Measurements from ENCODE around the gene DLK1. TPM values are rescaled to one million over a fixed set of nuclear protein-coding genes. Genes with fewer than 3 reads are reported as not detected.

DLK1 gene
- total and polyA plus RNA-seq, 2 of the 13 experiments (the other 11 are each of a cell fraction or from before 2014, with no cell fraction given) = 95.5 to 312 TPM

DNA sequence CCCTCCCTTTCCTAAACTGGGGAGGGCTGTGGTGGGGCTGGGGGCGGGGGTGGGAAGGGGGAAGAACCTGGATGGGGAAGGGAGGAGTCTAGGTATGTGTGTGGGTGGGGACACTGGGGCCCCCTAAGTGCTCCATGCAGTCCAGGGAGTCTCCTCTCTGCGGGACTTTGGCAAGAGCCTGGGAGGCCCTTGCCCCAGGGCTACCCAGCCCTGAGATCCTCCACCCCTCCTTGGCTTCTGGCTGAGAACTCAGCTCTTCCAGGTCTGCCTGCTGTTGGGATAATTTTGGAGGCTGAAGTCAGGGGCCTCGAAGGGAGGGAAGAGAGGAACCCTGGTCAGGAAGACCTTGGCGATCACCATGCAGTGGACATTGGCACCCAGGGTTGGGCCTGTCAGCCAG is 2.2 kb upstream of the DLK1 start:
- peaks cover 22% of the 10 kb centered on the region for H3K79me2 ChIP-seq (ENCODE audit: insufficient read depth, low read length)
- no peak overlapping the region for H3K4me3 ChIP-seq (replicated peaks in 1 of 3; ENCODE audit: insufficient read depth in 1 of 3, low read depth in 2 of 3, low read length in 3 of 3)
- no peak overlapping the region for H2AFZ ChIP-seq (ENCODE audit: low read length)
- intact Hi-C loops (cut with micrococcal nuclease; ENCODE audit: unreplicated experiment) = no loop called here
- ChIA-PET POLR2A (no interaction called here), CTCF (ENCODE audit: low intra/inter-chr PET ratio, low total read pairs) (no interaction called here)
- TF ChIP-seq, protein P1, sequence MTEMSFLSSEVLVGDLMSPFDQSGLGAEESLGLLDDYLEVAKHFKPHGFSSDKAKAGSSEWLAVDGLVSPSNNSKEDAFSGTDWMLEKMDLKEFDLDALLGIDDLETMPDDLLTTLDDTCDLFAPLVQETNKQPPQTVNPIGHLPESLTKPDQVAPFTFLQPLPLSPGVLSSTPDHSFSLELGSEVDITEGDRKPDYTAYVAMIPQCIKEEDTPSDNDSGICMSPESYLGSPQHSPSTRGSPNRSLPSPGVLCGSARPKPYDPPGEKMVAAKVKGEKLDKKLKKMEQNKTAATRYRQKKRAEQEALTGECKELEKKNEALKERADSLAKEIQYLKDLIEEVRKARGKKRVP (CRISPR knock-in tag; IDR thresholded peaks at IDR 0.05) = no peak
- TF ChIP-seq ZNF567 (CRISPR knock-in tag; IDR thresholded peaks at IDR 0.05; ENCODE audit: borderline replicate concordance) = no peak
- no peak for TF ChIP-seq SNRNP70 (IDR thresholded peaks at IDR 0.05; ENCODE audit: low read depth, low read length)
- no peak for TF ChIP-seq DPF2 (CRISPR knock-in tag; IDR thresholded peaks at IDR 0.05; ENCODE audit: borderline replicate concordance, low read depth)
- H3K9ac ChIP-seq (ENCODE audit: insufficient read depth, low read depth, low read length) = no peak overlapping the region
- no peak for ATAC-seq
- no peak for DNase-seq (ENCODE audit: low spot score)
- peaks cover 81% of the 10 kb centered on the region for H3K4me1 ChIP-seq (ENCODE audit: insufficient read depth, low read length)
- no peak overlapping the region for H3K4me2 ChIP-seq (ENCODE audit: low read depth, low read length)
- 48% methylated on average over 4 of the region's 4 CpGs for WGBS (ENCODE audit: low lambda C conversion rate)
- H4K20me1 ChIP-seq (ENCODE audit: insufficient read depth, low read length) = no peaks in the 10 kb centered on the region
- H3K27me3 ChIP-seq (ENCODE audit: control insufficient read depth in 1 of 2, insufficient read depth in 2 of 2, low read length in 2 of 2) = peaks cover 5 to 30% of the 10 kb centered on the region in 2 experiments
- no TSS peak for BruUV-seq (replicated peaks)
- no peak for FAIRE-seq
- H3K27ac ChIP-seq (ENCODE audit: extremely low read length, insufficient read depth, low read length) = no peak overlapping the region
- H3K36me3 ChIP-seq (replicated peaks in 1 of 2; ENCODE audit: control insufficient read depth in 1 of 2, insufficient read depth in 2 of 2, low read length in 2 of 2) = peaks cover 0 to 9% of the 10 kb centered on the region in 2 experiments; a peak in 3 of 5 replicates
- in situ Hi-C loops (cut with HindIII; ENCODE audit: extremely low pct_ligation_motif_present, low pct_unique_long_range_greater_than_20kb) = no loop called here
- no peaks in the 10 kb centered on the region for H3K9me3 ChIP-seq (ENCODE audit: low read length)

DNA sequence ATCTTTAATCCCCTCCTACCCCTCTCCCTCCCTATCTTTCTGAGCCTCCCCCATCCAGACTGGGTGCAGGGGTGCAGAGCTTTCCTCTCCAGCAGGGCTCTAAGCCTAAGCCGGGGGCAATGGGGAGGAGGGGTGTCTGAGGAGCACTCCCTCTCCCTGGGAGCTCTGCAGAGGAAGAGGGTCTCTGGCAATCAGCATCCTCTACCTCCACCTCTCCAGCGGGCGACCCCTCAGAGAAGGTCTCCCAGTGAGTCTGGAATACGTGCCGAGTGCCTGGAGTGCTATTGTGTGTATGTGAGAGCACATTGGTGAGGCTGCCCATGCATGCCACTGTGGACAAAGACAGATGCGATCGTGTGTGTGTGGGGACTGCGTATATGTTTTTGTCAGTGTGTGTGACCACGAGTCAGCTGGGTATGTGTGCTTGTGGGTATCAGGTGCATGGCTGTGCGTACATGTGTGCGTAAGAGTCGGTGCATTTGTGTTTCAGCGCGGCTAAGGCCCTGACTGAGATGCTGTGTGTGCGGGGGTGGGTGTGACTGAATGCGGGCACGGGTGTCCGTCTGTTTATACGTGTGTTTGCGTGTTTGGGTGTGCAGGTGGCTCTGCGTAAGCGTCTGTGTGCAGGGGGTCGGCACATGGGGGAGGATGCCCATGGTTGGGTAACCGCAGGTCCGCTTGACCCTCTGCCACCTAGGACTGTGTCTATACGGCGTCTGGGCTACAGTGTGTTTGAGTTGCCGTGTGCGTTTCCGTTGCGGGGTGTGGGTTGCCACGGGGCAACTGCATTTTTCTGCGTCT is 905 bp upstream of the DLK1 start:
- H3K36me3 ChIP-seq (replicated peaks in 1 of 2; ENCODE audit: control insufficient read depth in 1 of 2, insufficient read depth in 2 of 2, low read length in 2 of 2) = peaks cover 0 to 11% of the 10 kb centered on the region in 2 experiments; a peak in 3 of 5 replicates
- 95% methylated on average over 32 of the region's 33 CpGs for WGBS (ENCODE audit: low lambda C conversion rate)
- no peak overlapping the region for H2AFZ ChIP-seq (ENCODE audit: low read length)
- no peak overlapping the region; the same call in 1 of the 2 replicates for H3K9ac ChIP-seq (ENCODE audit: insufficient read depth, low read depth, low read length)
- peaks cover 22% of the 10 kb centered on the region for H3K79me2 ChIP-seq (ENCODE audit: insufficient read depth, low read length)
- FAIRE-seq (no peak), ATAC-seq (no peak), DNase-seq (ENCODE audit: low spot score) (no peak)
- no TSS peak for BruUV-seq (replicated peaks)
- ChIA-PET POLR2A (no interaction called here), CTCF (ENCODE audit: low intra/inter-chr PET ratio, low total read pairs) (no interaction called here)
- H4K20me1 ChIP-seq (ENCODE audit: insufficient read depth, low read length) = no peaks in the 10 kb centered on the region
- intact Hi-C loops (cut with micrococcal nuclease; ENCODE audit: unreplicated experiment) = no loop called here
- no peaks in the 10 kb centered on the region for H3K9me3 ChIP-seq (ENCODE audit: low read length)
- H3K4me2 ChIP-seq (ENCODE audit: low read depth, low read length) = no peak overlapping the region
- peaks cover 72% of the 10 kb centered on the region for H3K4me1 ChIP-seq (ENCODE audit: insufficient read depth, low read length)
- peaks cover 5 to 21% of the 10 kb centered on the region in 2 experiments for H3K27me3 ChIP-seq (ENCODE audit: control insufficient read depth in 1 of 2, insufficient read depth in 2 of 2, low read length in 2 of 2)
- peak overlapping the region in 1 of 3 experiments; percentile 77; a peak in 1 of 6 replicates for H3K4me3 ChIP-seq (replicated peaks in 1 of 3; ENCODE audit: insufficient read depth in 1 of 3, low read depth in 2 of 3, low read length in 3 of 3)
- in situ Hi-C loops (cut with HindIII; ENCODE audit: extremely low pct_ligation_motif_present, low pct_unique_long_range_greater_than_20kb) = no loop called here
- H3K27ac ChIP-seq (ENCODE audit: extremely low read length, insufficient read depth, low read length) = no peak overlapping the region
- TF ChIP-seq ZNF263 (CRISPR knock-in tag; IDR thresholded peaks at IDR 0.05) (peak; percentile 91), TRIM24 (CRISPR knock-in tag; IDR thresholded peaks at IDR 0.05) (0 out of 2 replicates have a peak, but pooled peaks have one; percentile 41), ZBTB38 (CRISPR knock-in tag; IDR thresholded peaks at IDR 0.05) (peak; percentile 77), ZNF674 (CRISPR knock-in tag; IDR thresholded peaks at IDR 0.05; ENCODE audit: low read depth) (no peak), REL (CRISPR knock-in tag; conservative IDR thresholded peaks at IDR 0.05) (0 out of 2 replicates have a peak, but pooled peaks have one; percentile 4), IKZF4 (CRISPR knock-in tag; IDR thresholded peaks at IDR 0.05; ENCODE audit: borderline replicate concordance, low read depth, not compliant biosample characterization) (peak; percentile 3), SAFB2 (CRISPR knock-in tag; IDR thresholded peaks at IDR 0.05; ENCODE audit: borderline replicate concordance, low read depth) (no peak), MYC (CRISPR knock-in tag; IDR thresholded peaks at IDR 0.05; ENCODE audit: borderline replicate concordance) (0 out of 2 replicates have a peak, but pooled peaks have one; percentile 19)
- TF ChIP-seq, protein P2, sequence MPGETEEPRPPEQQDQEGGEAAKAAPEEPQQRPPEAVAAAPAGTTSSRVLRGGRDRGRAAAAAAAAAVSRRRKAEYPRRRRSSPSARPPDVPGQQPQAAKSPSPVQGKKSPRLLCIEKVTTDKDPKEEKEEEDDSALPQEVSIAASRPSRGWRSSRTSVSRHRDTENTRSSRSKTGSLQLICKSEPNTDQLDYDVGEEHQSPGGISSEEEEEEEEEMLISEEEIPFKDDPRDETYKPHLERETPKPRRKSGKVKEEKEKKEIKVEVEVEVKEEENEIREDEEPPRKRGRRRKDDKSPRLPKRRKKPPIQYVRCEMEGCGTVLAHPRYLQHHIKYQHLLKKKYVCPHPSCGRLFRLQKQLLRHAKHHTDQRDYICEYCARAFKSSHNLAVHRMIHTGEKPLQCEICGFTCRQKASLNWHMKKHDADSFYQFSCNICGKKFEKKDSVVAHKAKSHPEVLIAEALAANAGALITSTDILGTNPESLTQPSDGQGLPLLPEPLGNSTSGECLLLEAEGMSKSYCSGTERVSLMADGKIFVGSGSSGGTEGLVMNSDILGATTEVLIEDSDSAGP (CRISPR knock-in tag; IDR thresholded peaks at IDR 0.05; ENCODE audit: borderline replicate concordance) = 0 out of 2 replicates have a peak, but pooled peaks have one; percentile 7
